HG02938 (cell line): ENCODE measurements around the gene FAAP100.
A peak's percentile ranks its signal among the peaks of the same experiment; 100 is the strongest.

Source experiments
- ATAC-seq: cut with Tn5 transposase; IDR thresholded peaks from one replicate; pipeline ENCODE4 v1.9.1; 2021; ENCODE audit warnings: mild to moderate bottlenecking, moderate library complexity; ENCODE audit not compliant: unreplicated experiment

FAAP100 gene

DNA sequence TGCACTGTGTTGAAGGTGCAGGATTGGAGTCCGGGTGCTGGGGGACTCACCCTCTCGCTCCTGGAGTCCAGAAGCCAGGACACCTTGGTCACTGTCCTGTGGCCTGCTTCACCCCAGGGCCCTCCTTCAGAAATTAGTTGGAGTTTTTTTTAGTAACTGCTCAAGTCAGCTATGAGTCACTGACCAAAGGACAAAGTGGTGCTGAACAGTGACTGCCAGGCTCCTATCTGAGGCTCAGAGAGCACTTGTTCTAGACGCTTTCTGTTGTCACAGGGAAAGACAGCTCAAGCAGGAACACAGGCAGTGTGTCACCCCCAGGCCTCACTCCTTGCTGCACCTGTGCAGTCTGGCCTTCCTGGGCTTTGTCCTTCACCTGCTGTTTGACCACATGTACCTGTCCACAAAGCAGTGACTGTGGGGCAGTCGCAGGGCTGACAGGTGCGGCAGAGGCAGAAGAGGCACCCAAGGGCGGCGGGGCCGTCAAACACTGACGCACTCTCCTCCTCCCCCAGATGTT lies 4.1 kb upstream of the FAAP100 start:
- ATAC-seq, result no peak

DNA sequence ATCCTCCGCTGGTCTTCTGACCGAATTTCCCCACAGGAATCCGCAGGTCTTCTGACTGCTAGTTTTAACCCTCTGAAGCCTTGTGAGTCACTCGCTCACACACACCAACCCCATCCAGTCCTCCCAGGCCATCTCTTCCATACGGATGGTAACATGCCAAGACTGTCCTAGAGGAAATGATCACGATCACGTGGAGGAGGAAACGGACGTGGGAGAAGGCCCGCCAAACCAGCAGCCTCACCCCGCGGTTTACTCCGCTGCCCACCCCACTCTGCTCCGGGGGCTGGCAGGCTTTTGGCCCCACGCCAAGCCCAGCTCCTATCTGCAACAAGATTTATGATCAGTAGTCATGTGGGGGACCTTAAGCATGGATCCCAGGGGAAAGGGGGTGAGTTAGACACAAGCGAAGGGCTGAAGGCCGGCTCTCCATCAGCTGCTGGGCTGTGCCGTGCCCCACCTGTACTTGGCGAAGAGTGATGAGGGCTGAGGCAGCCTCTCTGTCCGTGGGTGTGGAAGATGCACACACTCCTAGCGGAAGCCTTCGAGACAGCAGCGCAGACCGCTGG lies 1.5 kb upstream of the FAAP100 start:
- ATAC-seq, result no peak

DNA sequence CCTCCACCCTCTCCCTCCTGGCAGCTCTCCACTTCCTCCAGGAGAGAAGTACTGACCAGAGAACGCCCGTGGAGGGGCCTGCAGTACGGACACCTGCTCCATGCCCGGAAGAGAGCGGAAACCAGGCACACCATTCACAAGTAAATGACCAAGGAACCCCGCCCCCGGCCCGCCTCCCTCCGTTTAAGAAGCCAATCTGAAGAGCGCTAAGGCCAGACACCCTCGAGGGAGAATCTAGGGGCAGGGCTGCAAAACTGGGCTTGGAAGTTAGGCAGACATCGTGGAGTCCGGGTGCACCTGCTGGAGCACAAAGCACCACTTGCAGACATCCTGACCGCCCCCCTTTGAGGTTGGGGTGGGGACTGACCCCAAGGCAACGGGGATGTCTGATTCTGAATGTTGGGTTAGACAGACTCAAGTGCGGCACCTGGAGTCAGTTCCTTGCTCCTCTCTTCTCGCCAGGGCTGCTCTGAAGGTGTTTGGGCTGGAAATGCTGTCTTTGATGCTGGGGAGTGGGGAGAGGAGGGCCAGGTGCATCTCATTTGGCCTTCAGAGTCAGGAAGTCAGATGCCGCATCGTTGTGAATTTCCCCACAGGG lies 964 bp upstream of the FAAP100 start:
- peak; percentile 42 for ATAC-seq

- peak; percentile 4 for ATAC-seq
These were observed 502 bp downstream of the FAAP100 start for GRCh38 chr17:81551458-81552243.

GRCh38 chr17:81550830-81551457 lies 1.2 kb downstream of the FAAP100 start:
- no peak for ATAC-seq

DNA sequence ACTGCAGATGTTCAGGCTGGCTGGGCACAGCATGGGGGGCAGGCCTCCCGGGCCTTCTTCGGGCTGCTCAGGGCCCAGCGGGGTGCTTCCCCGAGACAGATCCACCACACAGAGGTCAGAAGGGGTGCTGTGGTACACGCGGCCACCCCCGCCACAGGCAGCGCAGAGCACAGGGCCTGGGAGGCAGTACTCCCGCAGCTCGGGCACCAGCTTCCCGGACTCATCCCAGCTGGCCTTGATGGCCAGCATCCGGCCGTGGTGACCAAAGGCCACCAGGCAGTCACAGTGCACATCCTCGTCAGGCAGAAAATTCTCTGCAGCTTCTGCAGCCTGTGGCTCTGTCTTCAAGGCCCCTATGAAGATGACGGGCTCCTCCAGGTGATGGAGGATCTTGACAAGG lies 1.9 kb downstream of the FAAP100 start:
- ATAC-seq, result no peak

DNA sequence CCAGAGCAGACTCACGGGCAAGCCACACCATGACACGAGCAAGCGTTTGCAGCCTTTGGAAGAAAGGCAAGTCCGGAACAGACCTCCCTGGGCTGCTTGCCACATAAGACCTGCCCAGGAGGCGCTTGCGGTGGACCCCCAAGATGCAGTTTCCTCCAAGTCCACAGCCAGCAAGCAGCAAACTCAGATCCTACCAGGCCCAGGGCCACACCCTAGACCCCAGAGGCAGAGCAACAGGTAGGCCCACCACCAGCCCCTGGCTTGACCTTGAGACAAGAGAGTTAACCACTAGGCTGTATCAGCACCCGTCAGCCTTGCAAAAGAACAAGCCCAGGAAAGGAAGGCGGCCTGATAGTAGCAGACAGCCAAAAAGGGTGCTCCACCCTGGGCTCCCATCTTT lies 2.3 kb downstream of the FAAP100 start:
- ATAC-seq, result no peak

DNA sequence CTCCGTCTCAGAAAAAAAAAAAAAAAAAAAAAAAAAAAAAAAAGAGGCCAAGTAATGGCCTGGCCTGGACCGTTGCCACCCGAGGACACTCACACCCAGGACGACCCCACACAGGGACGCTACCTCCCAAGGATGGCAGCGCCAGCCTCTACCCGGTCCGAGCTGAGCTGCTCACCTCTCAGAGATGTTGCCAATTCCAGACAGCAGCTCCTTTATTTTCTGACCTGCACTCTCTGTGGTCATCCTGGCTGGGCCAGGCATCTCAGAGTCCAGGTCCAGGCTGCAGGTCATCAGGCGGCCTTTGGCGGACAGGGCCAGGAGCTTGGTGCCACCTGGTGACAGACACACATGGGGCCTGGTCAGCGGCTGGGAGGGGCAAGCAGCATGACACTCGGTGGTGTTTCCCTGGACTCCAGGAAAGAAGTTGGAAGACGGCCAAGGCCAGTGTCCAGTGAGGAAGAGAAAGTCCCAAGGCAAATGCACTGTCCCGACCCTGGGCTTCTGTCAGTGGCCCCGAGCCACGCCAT lies 3.1 kb downstream of the FAAP100 start:
- ATAC-seq, result no peak

GRCh38 chr17:81547614-81547982 lies 4.6 kb downstream of the FAAP100 start:
- no peak for ATAC-seq

DNA sequence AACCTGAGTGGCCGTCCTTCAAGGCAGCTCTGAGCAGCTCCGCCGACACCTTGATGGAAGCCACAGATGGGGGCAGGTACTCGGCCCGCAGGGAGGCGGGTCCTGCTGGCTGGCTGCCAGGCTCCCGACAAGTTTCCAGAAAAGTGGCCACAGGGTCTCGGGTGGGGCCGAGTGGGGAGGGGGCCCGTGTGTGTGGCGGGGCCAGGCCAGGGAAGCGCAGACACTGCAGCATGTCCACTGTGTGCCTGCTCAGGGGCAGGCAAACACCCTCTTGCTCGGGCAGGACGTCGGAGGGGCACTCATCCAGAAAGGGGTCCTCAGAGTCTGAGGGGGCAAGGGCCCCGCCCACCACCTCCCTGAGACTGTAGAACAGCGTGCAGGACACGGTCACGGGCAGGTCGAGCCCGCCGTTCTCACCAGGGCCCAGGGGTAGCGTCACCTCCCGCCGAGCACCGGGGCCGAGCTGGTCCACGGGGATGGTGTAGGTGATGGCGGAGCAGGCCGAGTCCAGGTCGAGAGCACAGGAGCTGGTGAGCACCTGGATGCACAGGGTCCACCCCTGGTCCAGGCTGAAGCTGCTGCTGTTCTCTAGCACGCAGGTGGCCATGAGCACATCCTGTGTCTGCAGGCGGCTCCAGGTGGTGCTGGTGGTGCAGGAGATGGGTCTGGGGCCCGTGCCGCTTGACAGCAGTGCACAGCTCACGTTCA lies 5.1 kb downstream of the FAAP100 start:
- no peak for ATAC-seq

GRCh38 chr17:81545160-81545949 lies 6.8 kb downstream of the FAAP100 start:
- no peak for ATAC-seq

DNA sequence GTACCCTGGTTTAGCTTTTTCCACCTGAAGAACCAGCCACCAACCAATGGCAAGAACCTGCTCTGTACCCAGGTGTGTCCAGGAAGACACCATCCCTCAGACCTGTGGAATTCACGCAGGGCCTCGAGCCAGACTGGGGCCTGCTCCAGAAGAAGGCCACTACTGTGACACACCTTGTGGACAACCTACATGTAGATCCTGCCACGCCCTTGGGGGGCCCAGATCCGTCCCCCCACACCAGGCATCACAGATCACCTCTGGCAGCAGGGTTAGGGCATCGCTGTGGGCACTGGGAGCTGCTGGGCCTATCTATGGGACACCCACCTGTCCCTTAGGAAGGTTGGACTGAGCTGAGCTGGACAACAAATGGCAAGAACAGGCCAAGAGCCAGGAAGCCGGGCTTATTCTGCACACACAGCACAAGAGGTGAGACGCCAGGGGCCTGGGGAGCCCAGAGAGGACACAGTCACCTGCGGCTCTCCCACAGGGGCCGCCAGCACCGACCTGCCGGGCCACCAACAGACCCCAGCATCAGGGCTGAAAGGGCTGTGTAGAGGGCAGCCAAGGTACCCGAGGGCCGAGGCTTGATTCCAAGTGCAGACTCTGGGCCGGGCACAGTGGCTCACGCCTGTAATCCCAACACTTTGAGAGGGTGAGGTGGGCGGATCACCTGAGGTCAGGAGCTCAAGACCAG lies 7.7 kb downstream of the FAAP100 start:
- no peak for ATAC-seq

GRCh38 chr17:81543756-81544155 lies 8.4 kb downstream of the FAAP100 start:
- ATAC-seq, result no peak

- no peak for ATAC-seq
These were observed 8.8 kb downstream of the FAAP100 start for GRCh38 chr17:81543339-81543675.

- ATAC-seq, result no peak
These were observed 9.5 kb downstream of the FAAP100 start for GRCh38 chr17:81542431-81543338.

DNA sequence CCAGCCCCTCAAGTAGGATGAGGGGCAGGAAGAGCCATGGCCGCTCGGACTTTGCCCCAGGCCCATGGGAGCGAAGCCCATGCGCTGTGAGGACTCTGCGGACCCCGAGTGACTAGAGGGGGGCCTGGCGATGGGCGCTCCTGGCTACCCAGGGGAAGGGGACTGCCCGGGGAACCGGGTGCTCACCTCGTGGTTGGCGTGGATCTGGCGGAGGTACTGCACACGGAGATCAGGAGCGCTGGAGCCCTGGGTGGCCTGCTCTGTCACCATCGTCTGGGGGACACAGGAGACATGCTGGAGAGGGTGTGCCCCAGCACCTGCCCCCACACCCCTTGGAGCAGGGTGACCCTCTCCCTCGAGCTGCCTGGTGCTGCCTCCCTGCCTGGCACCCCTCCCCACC lies 11.0 kb downstream of the FAAP100 start:
- ATAC-seq, result no peak

GRCh38 chr17:81540676-81541027 lies 11.5 kb downstream of the FAAP100 start:
- no peak for ATAC-seq

DNA sequence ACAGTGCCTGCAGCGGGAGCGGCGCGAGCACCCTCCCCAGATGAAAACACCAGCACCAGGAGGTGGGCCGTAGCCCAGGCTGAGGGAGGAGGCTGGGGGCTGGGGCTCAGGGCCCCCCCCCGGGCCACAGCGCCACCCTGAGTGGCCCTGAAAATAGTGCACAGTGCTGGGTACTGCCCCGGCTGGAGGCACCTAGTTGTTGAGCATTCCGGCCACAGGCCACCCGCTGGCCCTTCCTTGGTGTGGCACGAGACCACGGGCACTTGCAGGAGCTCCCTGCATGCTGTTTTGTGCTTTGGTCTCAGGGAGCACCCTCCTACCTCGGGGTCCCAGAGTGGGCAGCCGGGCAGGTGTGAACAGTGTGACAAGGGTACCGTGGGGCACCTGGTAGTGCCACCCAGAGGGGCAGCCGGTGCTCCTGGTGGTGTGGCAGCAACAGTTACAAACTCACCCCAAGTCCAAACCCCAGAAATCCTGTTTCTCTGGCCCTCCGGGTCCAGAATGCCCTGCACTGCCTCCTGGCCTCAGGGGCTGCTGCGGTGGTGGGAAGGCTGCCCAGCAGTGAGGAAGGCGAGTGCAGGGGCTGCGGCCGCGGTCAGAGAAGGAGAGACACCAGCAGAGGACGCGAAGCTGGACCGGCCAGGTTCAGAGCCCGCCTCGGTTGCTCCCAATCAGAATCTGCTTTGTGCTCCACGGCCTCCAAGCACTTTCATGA lies 12.0 kb downstream of the FAAP100 start:
- no peak for ATAC-seq
